Medulla oblongata (tissue), 1 donor: Measurements from ENCODE around the gene DNAJC4.

Experiments
- DNase-seq: peaks from one replicate; pipeline ENCODE4 v3.0.0-alpha.2; 2015; ENCODE audit errors: extremely low spot score

DNAJC4 gene

DNA sequence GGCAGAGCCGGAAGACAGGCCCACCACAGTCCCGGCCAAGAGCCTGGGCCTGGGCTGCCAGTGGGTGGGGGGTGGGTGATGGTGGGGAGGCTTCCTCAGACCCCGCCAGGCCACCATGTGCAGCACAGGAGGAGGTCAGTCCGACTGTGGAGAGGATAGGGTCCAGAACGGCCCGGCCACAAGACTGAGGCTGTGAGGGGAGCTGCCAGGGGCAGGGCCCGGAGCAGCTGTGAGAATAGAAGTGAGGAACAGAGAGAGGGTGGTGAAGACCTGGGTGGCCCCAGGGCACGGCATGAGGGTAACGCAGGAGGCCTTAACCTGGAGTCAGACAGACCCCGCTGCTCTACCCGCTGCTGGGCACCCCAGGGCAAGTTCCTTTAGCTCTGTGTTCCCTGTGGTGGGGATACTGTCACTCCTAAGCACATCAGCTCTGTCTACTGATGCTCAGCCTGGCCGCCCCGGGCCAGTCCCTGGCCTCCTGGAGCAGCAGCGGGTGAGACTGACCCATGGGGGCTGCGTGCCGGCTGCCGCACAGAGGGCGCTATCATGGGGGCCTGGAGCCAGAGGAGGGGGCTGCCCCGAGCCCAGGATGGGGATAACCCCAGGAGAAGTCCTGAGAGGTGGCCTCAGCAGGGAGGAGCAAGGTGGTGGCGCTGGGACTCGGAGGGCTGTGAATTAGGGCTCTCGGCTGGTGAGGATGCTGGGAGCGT is 22.1 kb upstream of the DNAJC4 start:
- DNase-seq = no peak

- peak; percentile 43 for DNase-seq
Measured at GRCh38 chr11:64208796-64209562, 21.4 kb upstream of the DNAJC4 start.

GRCh38 chr11:64209563-64209843 is 20.8 kb upstream of the DNAJC4 start:
- no peak for DNase-seq

DNA sequence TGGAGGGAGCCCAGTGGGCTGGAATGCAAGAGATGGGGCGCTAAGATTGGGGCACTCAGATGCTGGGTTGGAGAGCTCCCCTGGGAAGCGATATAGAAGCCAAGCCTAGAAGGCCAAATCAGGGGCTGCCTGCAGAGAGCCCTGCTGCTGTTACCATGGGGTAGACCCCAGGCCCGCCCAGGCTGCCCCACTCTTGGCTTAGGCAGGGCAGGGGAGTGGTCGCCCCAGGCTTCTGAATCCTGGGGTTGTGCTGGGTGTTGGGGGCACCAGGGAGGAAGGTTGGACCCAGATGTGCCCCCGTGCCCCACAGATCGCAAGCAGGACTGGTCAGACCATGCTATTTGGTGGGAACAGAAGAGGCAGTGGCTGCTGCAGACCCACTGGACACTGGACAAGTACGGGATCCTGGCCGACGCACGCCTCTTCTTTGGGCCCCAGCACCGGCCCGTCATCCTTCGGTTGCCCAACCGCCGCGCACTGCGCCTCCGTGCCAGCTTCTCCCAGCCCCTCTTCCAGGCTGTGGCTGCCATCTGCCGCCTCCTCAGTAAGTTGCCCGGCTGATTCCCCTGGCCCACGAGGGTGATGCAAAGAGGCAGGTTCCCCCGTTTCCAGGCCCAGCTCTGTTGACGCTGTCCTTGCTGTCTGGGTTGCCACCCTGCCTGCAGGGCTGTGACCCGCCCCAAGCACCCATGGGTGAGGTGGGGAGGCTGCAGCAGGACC is 19.9 kb upstream of the DNAJC4 start:
- no peak for DNase-seq

DNA sequence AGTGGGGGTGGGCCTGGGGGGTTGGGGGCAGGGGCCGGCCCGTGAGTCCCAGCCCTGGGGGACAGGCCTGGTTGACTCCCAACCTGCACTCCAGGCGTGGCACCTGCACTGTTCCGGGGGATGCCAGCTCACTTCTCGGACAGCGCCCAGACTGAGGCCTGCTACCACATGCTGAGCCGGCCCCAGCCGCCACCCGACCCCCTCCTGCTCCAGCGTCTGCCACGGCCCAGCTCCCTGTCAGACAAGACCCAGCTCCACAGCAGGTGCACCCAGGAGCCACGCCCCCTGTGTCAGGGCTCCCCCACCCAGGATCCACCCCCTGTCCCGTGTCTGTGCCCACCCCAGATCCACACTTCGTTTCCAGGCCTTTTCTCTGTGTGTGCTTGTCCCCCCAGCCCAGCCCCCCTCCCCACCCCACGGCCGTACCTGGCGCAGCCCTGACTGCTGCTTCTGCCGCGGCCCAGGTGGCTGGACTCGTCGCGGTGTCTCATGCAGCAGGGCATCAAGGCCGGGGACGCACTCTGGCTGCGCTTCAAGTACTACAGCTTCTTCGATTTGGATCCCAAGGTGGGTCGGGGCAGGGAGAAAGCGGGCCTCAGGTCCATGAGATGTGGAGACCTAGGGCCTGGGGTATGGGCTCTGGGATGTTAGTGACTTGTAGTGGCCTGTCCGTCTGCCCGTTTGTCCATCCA is 19.0 kb upstream of the DNAJC4 start:
- DNase-seq = no peak

- no peak for DNase-seq
Measured at GRCh38 chr11:64216879-64217278, 13.5 kb upstream of the DNAJC4 start.

GRCh38 chr11:64218628-64219353 is 11.6 kb upstream of the DNAJC4 start:
- no peak for DNase-seq

DNA sequence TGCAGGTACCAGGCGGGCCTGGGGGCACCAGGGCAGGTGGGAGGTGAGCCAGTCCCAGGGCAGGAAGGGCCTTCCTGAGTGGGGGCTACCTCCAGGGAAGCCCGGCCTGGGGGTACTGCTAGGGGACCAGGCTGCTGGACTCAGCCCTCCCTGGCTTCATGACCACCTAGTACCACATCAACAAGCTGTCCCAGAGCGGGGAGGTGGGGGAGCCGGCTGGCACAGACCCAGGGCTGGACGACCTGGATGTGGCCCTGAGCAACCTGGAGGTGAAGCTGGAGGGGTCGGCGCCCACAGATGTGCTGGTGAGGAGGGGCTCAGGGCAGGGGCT is 11.0 kb upstream of the DNAJC4 start:
- no peak for DNase-seq

- DNase-seq = no peak
Measured at GRCh38 chr11:64219755-64220154, 10.6 kb upstream of the DNAJC4 start.

DNA sequence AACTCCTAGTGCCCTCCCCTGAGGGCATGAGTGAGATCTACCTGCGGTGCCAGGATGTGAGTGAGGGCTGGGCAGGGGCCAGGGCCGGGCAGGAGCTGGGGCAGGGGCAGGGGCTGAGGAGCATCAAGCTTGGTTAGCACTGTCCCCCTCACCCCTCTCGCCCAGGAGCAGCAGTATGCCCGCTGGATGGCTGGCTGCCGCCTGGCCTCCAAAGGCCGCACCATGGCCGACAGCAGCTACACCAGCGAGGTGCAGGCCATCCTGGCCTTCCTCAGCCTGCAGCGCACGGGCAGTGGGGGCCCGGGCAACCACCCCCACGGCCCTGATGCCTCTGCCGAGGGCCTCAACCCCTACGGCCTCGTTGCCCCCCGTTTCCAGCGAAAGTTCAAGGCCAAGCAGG is 10.1 kb upstream of the DNAJC4 start:
- no peak for DNase-seq

DNA sequence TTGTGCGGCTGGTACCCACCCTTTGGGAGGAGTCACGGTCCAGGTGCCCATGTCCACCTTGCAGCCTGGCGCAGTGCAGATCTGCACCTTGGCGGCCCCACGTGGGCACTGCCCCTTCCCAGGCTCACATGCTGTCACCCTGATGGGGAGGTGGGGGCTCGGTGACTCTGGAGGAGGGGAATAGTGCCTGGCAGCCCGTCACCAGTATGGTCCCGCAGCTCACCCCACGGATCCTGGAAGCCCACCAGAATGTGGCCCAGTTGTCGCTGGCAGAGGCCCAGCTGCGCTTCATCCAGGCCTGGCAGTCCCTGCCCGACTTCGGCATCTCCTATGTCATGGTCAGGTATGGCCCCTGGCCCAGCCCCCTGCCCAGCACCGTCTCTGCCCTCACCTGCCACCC is 9.6 kb upstream of the DNAJC4 start:
- no peak for DNase-seq

GRCh38 chr11:64222651-64223000 is 7.7 kb upstream of the DNAJC4 start:
- no peak for DNase-seq

DNA sequence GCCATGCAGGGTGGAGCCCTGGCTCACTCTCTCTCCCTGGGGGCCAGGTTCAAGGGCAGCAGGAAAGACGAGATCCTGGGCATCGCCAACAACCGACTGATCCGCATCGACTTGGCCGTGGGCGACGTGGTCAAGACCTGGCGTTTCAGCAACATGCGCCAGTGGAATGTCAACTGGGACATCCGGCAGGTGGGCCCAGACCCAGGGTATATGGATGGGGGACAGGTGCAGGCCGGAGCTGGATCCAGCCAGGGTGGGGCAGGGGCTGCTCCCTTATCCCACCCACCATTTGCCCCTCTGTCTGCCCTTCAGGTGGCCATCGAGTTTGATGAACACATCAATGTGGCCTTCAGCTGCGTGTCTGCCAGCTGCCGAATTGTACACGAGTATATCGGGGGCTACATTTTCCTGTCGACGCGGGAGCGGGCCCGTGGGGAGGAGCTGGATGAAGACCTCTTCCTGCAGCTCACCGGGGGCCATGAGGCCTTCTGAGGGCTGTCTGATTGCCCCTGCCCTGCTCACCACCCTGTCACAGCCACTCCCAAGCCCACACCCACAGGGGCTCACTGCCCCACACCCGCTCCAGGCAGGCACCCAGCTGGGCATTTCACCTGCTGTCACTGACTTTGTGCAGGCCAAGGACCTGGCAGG is 7.2 kb upstream of the DNAJC4 start:
- no peak for DNase-seq

- no peak for DNase-seq
Measured at GRCh38 chr11:64224151-64224890, 6.0 kb upstream of the DNAJC4 start.

- no peak for DNase-seq
Measured at GRCh38 chr11:64224891-64225607, 5.3 kb upstream of the DNAJC4 start.

DNA sequence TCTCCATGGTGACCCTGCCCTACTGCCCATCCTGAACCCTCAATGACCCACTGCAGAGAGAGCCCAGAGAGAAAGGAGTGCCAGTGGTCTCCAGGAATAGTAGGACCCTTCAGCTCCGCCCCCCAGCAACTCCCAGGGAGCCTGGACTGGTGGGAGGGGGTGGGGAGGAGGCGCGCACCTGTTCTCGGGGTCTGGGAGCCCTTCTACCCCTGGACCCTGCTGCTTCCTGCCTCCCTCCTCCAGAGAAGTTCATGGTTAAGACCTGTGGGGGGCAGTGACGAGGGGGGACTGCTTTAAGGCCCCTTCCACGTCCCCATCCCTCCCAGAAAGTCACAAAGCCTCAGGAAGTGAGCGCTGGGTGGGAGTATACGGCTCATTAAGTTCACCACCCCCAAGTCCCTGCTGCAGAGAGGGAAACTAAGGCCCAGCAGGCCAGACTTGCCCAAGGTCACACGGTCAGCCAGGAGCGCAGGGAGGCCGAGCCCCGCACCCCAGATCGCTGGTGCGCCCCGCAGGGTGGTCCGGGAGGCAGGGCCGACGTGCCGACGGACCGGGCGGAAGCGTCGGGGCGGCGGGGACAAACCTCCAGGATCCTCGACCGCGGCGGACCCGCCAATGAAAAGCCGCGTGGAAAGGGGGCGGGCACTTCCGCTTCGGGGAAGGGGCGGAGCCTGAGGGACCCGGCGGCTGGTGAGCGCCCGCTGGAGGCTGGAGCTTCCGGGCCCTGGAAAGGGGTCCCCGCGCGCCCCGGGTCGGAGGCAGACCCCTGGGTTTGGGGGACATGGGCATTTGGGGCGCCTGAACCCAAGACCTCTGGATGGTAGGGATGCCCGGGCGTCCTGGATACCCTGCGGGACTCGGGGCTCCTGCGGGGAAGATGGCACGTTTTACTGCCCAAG is 4.5 kb upstream of the DNAJC4 start, which contains the start of the genes NUDT22 and TRPT1:
NUDT22 (plus strand) TSS at position 667 of the 899 bp plus-strand sequence. CDS start 379 bp downstream, outside the sequence.
TRPT1 (minus strand) TSS at position 579 of the 899 bp plus-strand sequence; CDS start at position 253, 326 bp downstream.
- peak; percentile 91 for DNase-seq

- peak; percentile 57 for DNase-seq
Measured at GRCh38 chr11:64226507-64227051, 3.8 kb upstream of the DNAJC4 start.

- no peak for DNase-seq
Measured at GRCh38 chr11:64227405-64227956, 2.9 kb upstream of the DNAJC4 start.
